Dendritic cell treated with granulocyte-macrophage colony-stimulating factor and Interleukin-4, amounts not matched to agents 40 ng/mL and 50 ng/mL, for 4 days (primary cell): Measurements from ENCODE around the gene IRF5.

Experiments
- H3K27ac Mint-ChIP-seq: one replicate; pipeline ENCODE4 v1.8.0; 2022; ENCODE audit warnings: mild to moderate bottlenecking, mixed read lengths
- H3K27me3 Mint-ChIP-seq: one replicate; pipeline ENCODE4 v1.8.0; 2022; ENCODE audit warnings: mild to moderate bottlenecking, mixed read lengths
- H3K36me3 Mint-ChIP-seq: one replicate; pipeline ENCODE4 v1.8.0; 2022; ENCODE audit warnings: low read depth, mixed read lengths
- H3K4me1 Mint-ChIP-seq: one replicate; pipeline ENCODE4 v1.8.0; 2022; ENCODE audit warnings: low read depth, mixed read lengths
- H3K4me3 Mint-ChIP-seq: one replicate; pipeline ENCODE4 v1.8.0; 2022; ENCODE audit warnings: mild to moderate bottlenecking, moderate library complexity, mixed read lengths
- H3K9me3 Mint-ChIP-seq: one replicate; pipeline ENCODE4 v1.8.0; 2022; ENCODE audit warnings: mixed read lengths
- intact Hi-C: fragments of 100-400 bp; cut with micrococcal nuclease; formaldehyde crosslinking; loops from one replicate; pipeline ENCODE4 v1.15.0; 2022

The IRF5 gene

DNA sequence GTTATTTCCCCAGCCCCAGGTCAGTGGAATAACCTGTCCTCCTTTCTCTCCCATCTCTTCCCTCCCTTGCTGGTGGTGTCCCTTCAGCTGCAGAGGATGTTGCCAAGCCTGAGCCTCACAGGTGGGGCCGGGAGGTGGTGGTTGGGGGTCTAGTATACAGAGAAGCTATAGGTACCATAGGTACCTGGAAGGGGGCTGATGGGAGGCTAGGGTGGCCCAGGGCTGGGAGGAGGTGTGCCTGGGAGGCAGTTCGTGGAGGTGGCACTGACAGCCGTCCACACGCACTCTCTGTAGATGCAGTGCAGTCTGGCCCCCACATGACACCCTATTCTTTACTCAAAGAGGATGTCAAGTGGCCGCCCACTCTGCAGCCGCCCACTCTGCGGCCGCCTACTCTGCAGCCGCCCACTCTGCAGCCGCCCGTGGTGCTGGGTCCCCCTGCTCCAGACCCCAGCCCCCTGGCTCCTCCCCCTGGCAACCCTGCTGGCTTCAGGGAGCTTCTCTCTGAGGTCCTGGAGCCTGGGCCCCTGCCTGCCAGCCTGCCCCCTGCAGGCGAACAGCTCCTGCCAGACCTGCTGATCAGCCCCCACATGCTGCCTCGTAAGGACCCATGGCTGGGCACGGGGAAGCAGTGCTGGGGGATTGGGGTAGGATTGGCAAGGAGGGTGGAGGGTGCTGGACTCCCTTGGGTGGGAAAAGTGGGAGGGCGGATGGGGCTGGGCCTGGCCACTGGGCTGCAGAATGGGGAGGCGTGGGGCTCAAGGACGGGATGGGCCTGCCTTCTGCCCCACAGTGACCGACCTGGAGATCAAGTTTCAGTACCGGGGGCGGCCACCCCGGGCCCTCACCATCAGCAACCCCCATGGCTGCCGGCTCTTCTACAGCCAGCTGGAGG lies 9.5 kb downstream of the IRF5 start:
- peaks cover 100% of the 10 kb centered on the region for H3K36me3 Mint-ChIP-seq
- peak overlapping the region; percentile 78 for H3K27ac Mint-ChIP-seq
- intact Hi-C loops, result no loop called here
- H3K9me3 Mint-ChIP-seq, result no peaks in the 10 kb centered on the region
- peak overlapping the region; percentile 6 for H3K4me3 Mint-ChIP-seq
- H3K27me3 Mint-ChIP-seq, result no peaks in the 10 kb centered on the region
- H3K4me1 Mint-ChIP-seq, result peaks cover 85% of the 10 kb centered on the region

DNA sequence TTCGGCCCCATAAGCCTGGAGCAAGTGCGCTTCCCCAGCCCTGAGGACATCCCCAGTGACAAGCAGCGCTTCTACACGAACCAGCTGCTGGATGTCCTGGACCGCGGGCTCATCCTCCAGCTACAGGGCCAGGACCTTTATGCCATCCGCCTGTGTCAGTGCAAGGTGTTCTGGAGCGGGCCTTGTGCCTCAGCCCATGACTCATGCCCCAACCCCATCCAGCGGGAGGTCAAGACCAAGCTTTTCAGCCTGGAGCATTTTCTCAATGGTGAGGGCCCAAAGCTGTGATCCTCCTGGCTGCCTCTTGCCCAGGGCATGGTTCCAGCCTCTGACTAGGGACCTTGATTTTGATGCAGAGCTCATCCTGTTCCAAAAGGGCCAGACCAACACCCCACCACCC lies 10.1 kb downstream of the IRF5 start:
- Mint-ChIP-seq H3K27ac (peak overlapping the region; percentile 78), H3K27me3 (no peaks in the 10 kb centered on the region), H3K9me3 (no peaks in the 10 kb centered on the region), H3K36me3 (peaks cover 100% of the 10 kb centered on the region), H3K4me3 (no peak overlapping the region), H3K4me1 (peaks cover 83% of the 10 kb centered on the region)
- intact Hi-C loops, result no loop called here

GRCh38 chr7:128948312-128948973 lies 10.7 kb downstream of the IRF5 start:
- Mint-ChIP-seq H3K4me3 (no peak overlapping the region), H3K27me3 (no peaks in the 10 kb centered on the region), H3K9me3 (no peaks in the 10 kb centered on the region), H3K36me3 (peaks cover 100% of the 10 kb centered on the region), H3K4me1 (peaks cover 83% of the 10 kb centered on the region), H3K27ac (peak overlapping the region; percentile 78)
- intact Hi-C loops, result no loop called here

DNA sequence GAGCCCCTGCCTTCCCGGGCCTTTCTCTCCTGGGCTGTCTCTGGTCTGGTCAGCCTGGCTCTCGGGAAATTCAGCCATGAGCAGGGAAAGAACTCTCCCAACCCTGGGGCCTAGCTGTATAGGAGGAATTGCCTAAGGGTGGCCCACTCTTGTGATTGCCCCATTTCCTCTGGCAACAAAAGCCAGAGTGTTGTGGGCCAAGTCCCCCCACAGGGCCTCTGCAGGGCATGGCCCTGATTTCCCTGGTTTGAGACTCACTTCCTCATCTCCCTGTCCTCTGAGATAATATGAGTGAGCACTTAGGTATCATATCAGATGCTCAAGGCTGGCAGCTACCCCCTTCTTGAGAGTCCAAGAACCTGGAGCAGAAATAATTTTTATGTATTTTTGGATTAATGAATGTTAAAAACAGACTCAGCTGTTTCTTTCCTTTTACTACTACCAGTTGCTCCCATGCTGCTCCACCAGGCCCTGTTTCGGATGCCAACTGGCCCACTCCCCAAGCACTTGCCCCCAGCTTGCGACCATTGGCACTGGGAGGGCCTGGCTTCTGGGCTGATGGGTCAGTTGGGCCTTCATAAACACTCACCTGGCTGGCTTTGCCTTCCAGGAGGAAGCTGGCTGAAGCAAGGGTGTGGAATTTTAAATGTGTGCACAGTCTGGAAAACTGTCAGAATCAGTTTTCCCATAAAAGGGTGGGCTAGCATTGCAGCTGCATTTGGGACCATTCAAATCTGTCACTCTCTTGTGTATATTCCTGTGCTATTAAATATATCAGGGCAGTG lies 11.4 kb downstream of the IRF5 start:
- intact Hi-C loops, result no loop called here
- H3K27ac Mint-ChIP-seq, result no peak overlapping the region
- peaks cover 100% of the 10 kb centered on the region for H3K36me3 Mint-ChIP-seq
- H3K9me3 Mint-ChIP-seq, result no peaks in the 10 kb centered on the region
- peaks cover 80% of the 10 kb centered on the region for H3K4me1 Mint-ChIP-seq
- no peak overlapping the region for H3K4me3 Mint-ChIP-seq
- H3K27me3 Mint-ChIP-seq, result no peaks in the 10 kb centered on the region

- no peaks in the 10 kb centered on the region for H3K9me3 Mint-ChIP-seq
- H3K27me3 Mint-ChIP-seq, result no peaks in the 10 kb centered on the region
- peak overlapping the region; percentile 26 for H3K27ac Mint-ChIP-seq
- peaks cover 72% of the 10 kb centered on the region for H3K4me1 Mint-ChIP-seq
- H3K36me3 Mint-ChIP-seq, result peaks cover 100% of the 10 kb centered on the region
- no peak overlapping the region for H3K4me3 Mint-ChIP-seq
- intact Hi-C loops, result no loop called here
These were observed 13.6 kb downstream of the IRF5 start for GRCh38 chr7:128951296-128951695.

GRCh38 chr7:128954150-128954549 lies 16.4 kb downstream of the IRF5 start:
- Mint-ChIP-seq H3K4me3 (no peak overlapping the region), H3K27me3 (no peaks in the 10 kb centered on the region), H3K9me3 (no peaks in the 10 kb centered on the region), H3K4me1 (peaks cover 52% of the 10 kb centered on the region), H3K36me3 (peaks cover 100% of the 10 kb centered on the region), H3K27ac (no peak overlapping the region)
- intact Hi-C loops, result loop anchor here (2.0 kb wide), 1 partner anchor 49 kb away; no protein-coding TSS in a partner anchor

DNA sequence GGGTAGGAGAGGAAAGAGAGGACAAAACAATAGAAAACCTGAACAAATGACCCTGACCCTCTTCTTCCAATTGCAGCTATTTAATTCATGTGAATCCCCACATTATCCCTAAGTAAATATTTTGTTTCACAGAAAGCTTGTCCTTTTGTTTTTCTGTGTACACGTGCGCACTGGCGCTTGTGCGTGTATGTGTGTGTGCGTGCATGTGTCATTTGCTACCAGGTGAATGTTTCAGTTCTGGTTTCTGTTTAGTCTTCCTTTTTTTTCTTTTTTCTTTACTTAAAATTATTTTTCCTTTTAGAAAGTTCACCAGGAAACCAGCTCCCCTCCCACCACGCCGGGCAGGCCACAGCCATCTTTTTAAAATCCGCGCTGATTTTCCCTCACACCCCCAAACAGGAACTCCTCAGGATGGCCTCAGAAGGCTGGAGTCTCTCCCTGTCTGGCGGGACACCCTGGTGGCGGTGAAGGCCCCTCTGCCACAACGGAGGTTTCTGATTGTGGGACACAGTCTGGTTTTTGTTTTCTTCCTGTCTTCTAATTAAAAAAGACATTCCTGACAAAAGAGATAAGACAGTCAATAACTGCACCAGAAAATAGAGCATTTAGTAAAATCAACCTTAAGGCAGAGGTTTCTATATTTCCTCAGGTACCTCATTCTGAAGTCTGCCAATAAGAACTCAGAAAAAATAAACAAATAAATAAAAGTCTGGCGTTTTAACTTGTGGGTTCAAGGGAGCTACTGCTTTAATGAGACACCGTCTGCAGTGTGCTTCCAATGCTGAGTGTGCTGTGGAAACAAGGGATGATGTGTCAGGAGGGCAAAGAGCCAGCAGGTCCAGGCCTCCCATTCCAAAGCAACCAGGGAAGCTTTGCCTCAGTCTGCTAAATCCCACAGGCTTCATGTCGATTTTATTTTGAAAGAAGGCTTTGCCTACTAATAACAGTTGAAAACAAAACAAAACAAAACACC lies 17.4 kb downstream of the IRF5 start:
- peaks cover 100% of the 10 kb centered on the region for H3K36me3 Mint-ChIP-seq
- H3K27me3 Mint-ChIP-seq, result no peaks in the 10 kb centered on the region
- H3K9me3 Mint-ChIP-seq, result no peaks in the 10 kb centered on the region
- H3K4me3 Mint-ChIP-seq, result no peak overlapping the region
- H3K27ac Mint-ChIP-seq, result peak overlapping the region; percentile 24
- H3K4me1 Mint-ChIP-seq, result peaks cover 44% of the 10 kb centered on the region
- intact Hi-C loops, result loop anchor here (2.0 kb wide), 1 partner anchor 50 kb away; no protein-coding TSS in a partner anchor

GRCh38 chr7:128955981-128956380 lies 18.3 kb downstream of the IRF5 start:
- Mint-ChIP-seq H3K36me3 (peaks cover 98% of the 10 kb centered on the region), H3K4me1 (peaks cover 38% of the 10 kb centered on the region), H3K27me3 (no peaks in the 10 kb centered on the region), H3K4me3 (no peak overlapping the region), H3K9me3 (no peaks in the 10 kb centered on the region), H3K27ac (no peak overlapping the region)
- intact Hi-C loops, result loop anchor here (2.0 kb wide), 1 partner anchor 51 kb away; no protein-coding TSS in a partner anchor

DNA sequence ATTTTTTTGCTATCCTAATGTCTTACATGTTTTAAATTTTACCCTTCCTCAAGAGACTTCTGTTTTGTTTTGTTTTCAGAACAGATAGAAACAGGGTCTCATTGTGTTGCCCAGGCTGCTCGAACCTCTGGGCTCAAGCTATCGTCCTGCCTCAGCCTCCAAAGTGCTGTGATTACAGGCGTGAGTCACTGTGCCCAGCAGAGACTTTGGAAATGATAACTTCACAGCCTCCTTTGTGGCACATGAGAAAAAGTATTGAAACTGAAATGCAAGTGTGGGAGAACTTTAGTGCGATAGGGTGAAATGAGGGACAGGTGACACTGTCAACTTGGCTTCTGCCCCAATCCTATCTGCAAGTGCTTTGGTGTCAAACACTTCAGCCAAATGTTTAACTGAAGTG lies 21.6 kb downstream of the IRF5 start:
- Mint-ChIP-seq H3K4me1 (peaks cover 35% of the 10 kb centered on the region), H3K9me3 (no peaks in the 10 kb centered on the region), H3K36me3 (peaks cover 91% of the 10 kb centered on the region), H3K27me3 (no peaks in the 10 kb centered on the region), H3K27ac (no peak overlapping the region), H3K4me3 (no peak overlapping the region)
- intact Hi-C loops, result no loop called here

DNA sequence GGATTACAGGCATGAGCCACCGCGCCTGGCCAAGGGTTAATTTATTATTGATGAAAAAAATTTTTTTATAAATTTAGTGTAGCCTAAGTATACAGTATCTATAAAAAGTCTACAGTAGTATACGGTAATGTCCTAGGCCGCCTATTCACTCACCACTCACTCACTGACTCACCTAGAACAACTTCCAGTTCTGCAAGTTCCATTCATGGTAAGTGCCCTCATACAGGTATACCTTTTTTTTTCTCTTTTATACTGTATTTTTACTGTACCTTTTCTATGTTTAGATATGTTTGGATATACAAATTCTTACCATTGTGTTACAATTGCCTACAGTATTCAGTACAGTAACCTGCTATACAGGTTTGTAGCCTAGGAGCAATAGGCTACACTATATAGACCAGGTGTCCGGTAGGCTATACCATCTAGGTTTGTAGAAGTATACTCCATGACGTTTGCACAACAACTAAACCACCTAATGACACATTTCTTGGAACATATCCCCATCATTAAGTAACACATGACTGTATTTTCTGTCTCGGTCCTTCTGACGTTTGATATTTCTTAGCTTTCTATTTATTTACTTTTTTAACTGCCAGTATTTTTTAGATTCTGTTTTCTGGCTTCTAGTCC lies 23.4 kb downstream of the IRF5 start:
- Mint-ChIP-seq H3K27me3 (no peaks in the 10 kb centered on the region), H3K4me3 (no peak overlapping the region), H3K4me1 (peaks cover 23% of the 10 kb centered on the region), H3K27ac (peak overlapping the region; percentile 24), H3K9me3 (no peaks in the 10 kb centered on the region), H3K36me3 (peaks cover 91% of the 10 kb centered on the region)
- intact Hi-C loops, result no loop called here

GRCh38 chr7:128962899-128963298 lies 25.2 kb downstream of the IRF5 start:
- no peak overlapping the region for H3K4me3 Mint-ChIP-seq
- H3K27ac Mint-ChIP-seq, result no peak overlapping the region
- H3K4me1 Mint-ChIP-seq, result peaks cover 19% of the 10 kb centered on the region
- intact Hi-C loops, result no loop called here
- H3K36me3 Mint-ChIP-seq, result peaks cover 89% of the 10 kb centered on the region
- H3K27me3 Mint-ChIP-seq, result no peaks in the 10 kb centered on the region
- H3K9me3 Mint-ChIP-seq, result no peaks in the 10 kb centered on the region

DNA sequence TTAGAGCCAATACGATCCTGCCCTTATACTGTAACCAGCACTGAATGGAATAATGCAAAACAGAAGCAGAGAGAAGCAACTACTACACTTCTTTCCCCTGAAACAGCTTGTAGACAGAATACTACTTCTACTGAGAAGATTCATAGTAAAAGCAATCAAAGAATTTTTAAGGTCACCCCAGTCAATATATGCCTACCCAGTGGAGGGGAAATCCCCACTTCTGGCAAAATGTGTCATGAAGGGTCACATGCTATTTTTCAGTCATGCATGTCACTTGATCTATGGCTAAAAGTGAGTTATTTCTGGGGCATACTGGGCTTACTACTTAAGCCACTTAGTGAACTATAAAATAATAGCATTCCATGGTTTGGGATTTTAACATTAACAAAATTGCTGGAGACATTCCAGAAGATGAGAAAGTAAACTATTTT lies 25.6 kb downstream of the IRF5 start:
- no peak overlapping the region for H3K27ac Mint-ChIP-seq
- peaks cover 15% of the 10 kb centered on the region for H3K4me1 Mint-ChIP-seq
- H3K4me3 Mint-ChIP-seq, result no peak overlapping the region
- H3K9me3 Mint-ChIP-seq, result no peaks in the 10 kb centered on the region
- intact Hi-C loops, result no loop called here
- peaks cover 89% of the 10 kb centered on the region for H3K36me3 Mint-ChIP-seq
- H3K27me3 Mint-ChIP-seq, result no peaks in the 10 kb centered on the region
